HepG2 (cell line): ENCODE measurements around the gene CFAP119. TPM values are rescaled to one million over a fixed set of nuclear protein-coding genes. Genes with fewer than 3 reads are reported as not detected.

Experiments used
- ARHGAP35 ChIP-seq: sonication (generic); formaldehyde crosslinking; IDR thresholded peaks from 2 replicates; pipeline ENCODE4 v1.9.0; 2022; ENCODE audit warnings: mild to moderate bottlenecking, inconsistent platforms, moderate library complexity, missing genetic modification reagents, borderline replicate concordance
- HMG20A ChIP-seq: IDR thresholded peaks from 2 replicates; pipeline ENCODE4 v1.6.1; 2016; ENCODE audit warnings: borderline replicate concordance
- IKZF4 ChIP-seq: sonication (generic); formaldehyde crosslinking; IDR thresholded peaks from 2 replicates; pipeline ENCODE4 v1.5.1; 2020; ENCODE audit warnings: borderline replicate concordance, mild to moderate bottlenecking, low read depth, missing genetic modification reagents; ENCODE audit errors: not compliant biosample characterization
- IKZF5 ChIP-seq: IDR thresholded peaks from 2 replicates; pipeline ENCODE4 v1.6.1; 2018; ENCODE audit warnings: missing genetic modification reagents, mild to moderate bottlenecking, missing compliant biosample characterization
- KLF12 ChIP-seq: sonication (generic); formaldehyde crosslinking; IDR thresholded peaks from 2 replicates; pipeline ENCODE4 v1.4.0; 2020; ENCODE audit warnings: missing genetic modification reagents, borderline replicate concordance
- MXD3 ChIP-seq: IDR thresholded peaks from 2 replicates; pipeline ENCODE4 v1.6.1; 2016; ENCODE audit warnings: mild to moderate bottlenecking, missing biosample characterization, missing genetic modification reagents
- NFIC ChIP-seq: IDR thresholded peaks from 2 replicates; pipeline ENCODE4 v1.6.1; 2012; ENCODE audit warnings: mild to moderate bottlenecking, low read length, inconsistent platforms
- PHF20 ChIP-seq: sonication (generic); formaldehyde crosslinking; IDR thresholded peaks from 2 replicates; pipeline ENCODE4 v1.5.0; 2020; ENCODE audit warnings: mild to moderate bottlenecking, missing genetic modification reagents
- SAFB2 ChIP-seq: sonication (generic); formaldehyde crosslinking; IDR thresholded peaks from 2 replicates; pipeline ENCODE4 v1.5.1; 2020; ENCODE audit warnings: missing genetic modification reagents, low read depth, mild to moderate bottlenecking, borderline replicate concordance
- YEATS4 ChIP-seq: sonication (generic); formaldehyde crosslinking; IDR thresholded peaks from 2 replicates; pipeline ENCODE4 v1.4.0; 2020; ENCODE audit warnings: missing genetic modification reagents, borderline replicate concordance
- ZBTB25 ChIP-seq: IDR thresholded peaks from 2 replicates; pipeline ENCODE4 v1.6.1; 2018; ENCODE audit warnings: missing genetic modification reagents
- ZC3H4 ChIP-seq: sonication (generic); formaldehyde crosslinking; IDR thresholded peaks from 2 replicates; pipeline ENCODE4 v1.4.0; 2020; ENCODE audit warnings: missing genetic modification reagents, borderline replicate concordance
- ZKSCAN8 ChIP-seq: IDR thresholded peaks from 2 replicates; pipeline ENCODE4 v1.6.1; 2016; ENCODE audit warnings: borderline replicate concordance, missing genetic modification reagents, missing compliant biosample characterization
- ZNF275 ChIP-seq: sonication (generic); formaldehyde crosslinking; IDR thresholded peaks from 2 replicates; pipeline ENCODE4 v1.8.0; 2022; ENCODE audit warnings: missing genetic modification reagents, mild to moderate bottlenecking, inconsistent platforms, borderline replicate concordance
- polyA plus RNA-seq, 8 experiments: library from polyadenylated mRNA; depleted of rRNA in 3 of 8; stranded (reverse) in 7 of 8; unstranded in 1 of 8; fragments of >200 nt; fragmentation: Illumina TruSeq in 4 of 8; extraction: Trizol in 4 of 8; gene quantifications; 2 replicates each; pipeline versions ENCODE4 v1.2.1 to v1.2.3, GENCODE V29; 2011 to 2016; ENCODE audit warnings: low read depth in 4 of 8, missing spikeins in 1 of 8, mixed read lengths in 1 of 8; ENCODE audit not compliant: insufficient read depth in 1 of 8
- total RNA-seq, 5 experiments: library from RNA; depleted of rRNA; stranded (reverse); fragments of >200 nt; fragmentation: Illumina TruSeq; extraction: Trizol; gene quantifications; 2 replicates each; pipeline ENCODE4 v1.2.3, GENCODE V29; 2016; ENCODE audit warnings: low read depth in 1 of 5
- TF ChIP-seq, protein P1 (sequence below): sonication (generic); formaldehyde crosslinking; IDR thresholded peaks from 2 replicates; pipeline ENCODE4 v1.4.0; 2020; ENCODE audit warnings: low read depth, mild to moderate bottlenecking, missing genetic modification reagents
- TF ChIP-seq, protein P2 (sequence below): sonication (generic); formaldehyde crosslinking; IDR thresholded peaks from 2 replicates; pipeline ENCODE4 v1.9.0; 2021; ENCODE audit warnings: missing genetic modification reagents, mild to moderate bottlenecking, borderline replicate concordance
- TF ChIP-seq, protein P3 (sequence below): sonication (generic); formaldehyde crosslinking; conservative IDR thresholded peaks from 2 replicates; pipeline ENCODE4 v1.8.0; 2022; ENCODE audit warnings: low read depth, missing genetic modification reagents
- TF ChIP-seq, protein P4 (sequence below): sonication (generic); formaldehyde crosslinking; IDR thresholded peaks from 2 replicates; pipeline ENCODE4 v1.4.0; 2020; ENCODE audit warnings: missing genetic modification reagents

CFAP119 gene
- total and polyA plus RNA-seq, 2 of the 13 experiments (the other 11 are each of a cell fraction or from before 2014, with no cell fraction given), result 6.4 TPM

DNA sequence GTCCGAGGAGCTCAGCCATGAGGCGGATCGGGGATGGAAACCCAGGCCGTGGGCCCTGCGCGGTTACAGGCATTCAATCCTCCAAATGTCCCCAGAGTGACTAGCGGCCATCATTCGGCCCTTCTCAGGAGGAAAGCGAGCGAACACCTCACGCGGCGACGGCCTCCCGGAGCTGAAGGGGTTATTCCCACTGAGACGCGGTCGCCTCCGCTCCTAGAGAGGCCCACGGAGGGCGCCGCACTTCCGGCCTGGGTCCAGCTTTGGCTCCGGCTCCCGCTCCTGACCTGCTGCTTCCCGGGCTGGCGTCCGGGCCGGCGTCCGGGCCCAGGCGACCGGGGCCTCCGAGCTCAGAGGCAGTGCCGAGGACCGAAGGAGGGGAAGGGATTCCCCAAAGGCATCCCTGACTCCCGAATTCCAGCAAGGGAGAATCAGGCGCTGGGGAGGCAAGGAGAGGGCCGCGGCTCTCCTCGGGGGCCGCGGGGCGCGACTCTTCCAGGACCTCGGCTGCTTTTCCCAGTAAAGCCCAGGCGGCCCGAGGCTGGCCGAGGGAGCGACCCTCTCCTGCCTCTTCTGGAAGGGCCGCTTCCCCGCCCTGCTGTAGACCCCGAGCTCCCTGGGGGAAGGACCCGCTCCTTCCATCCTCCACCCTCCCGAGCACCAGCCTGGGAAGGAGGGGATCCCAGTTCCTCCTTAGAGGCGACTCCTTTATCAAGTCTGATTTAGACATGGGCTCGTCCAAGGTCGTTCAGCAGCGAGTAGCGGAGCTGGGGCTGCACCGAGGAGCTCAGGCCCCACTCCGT is 43.7 kb upstream of the CFAP119 start (continued):
- TF ChIP-seq ZNF275 (CRISPR knock-in tag) (peak; percentile 81; the same call in 1 of the 2 replicates), IKZF4 (CRISPR knock-in tag) (peak; percentile 55), ARHGAP35 (CRISPR knock-in tag) (peak; percentile 90), ZBTB25 (CRISPR knock-in tag) (peak; percentile 97), ZC3H4 (no peak; the same call in 1 of the 2 replicates), IKZF5 (peak; percentile 94), ZKSCAN8 (CRISPR knock-in tag) (peak; percentile 78), YEATS4 (CRISPR knock-in tag) (peak; percentile 96), NFIC (no peak), HMG20A (CRISPR knock-in tag) (peak; percentile 12; the same call in 1 of the 2 replicates), KLF12 (CRISPR knock-in tag) (peak; percentile 93; the same call in 1 of the 2 replicates), PHF20 (CRISPR knock-in tag) (peak; percentile 94), SAFB2 (peak; percentile 84; the same call in 1 of the 2 replicates), MXD3 (peak; percentile 95)
- TF ChIP-seq, protein P1, sequence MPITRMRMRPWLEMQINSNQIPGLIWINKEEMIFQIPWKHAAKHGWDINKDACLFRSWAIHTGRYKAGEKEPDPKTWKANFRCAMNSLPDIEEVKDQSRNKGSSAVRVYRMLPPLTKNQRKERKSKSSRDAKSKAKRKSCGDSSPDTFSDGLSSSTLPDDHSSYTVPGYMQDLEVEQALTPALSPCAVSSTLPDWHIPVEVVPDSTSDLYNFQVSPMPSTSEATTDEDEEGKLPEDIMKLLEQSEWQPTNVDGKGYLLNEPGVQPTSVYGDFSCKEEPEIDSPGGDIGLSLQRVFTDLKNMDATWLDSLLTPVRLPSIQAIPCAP (CRISPR knock-in tag), result peak; percentile 75; the same call in 1 of the 2 replicates
- TF ChIP-seq, protein P2, sequence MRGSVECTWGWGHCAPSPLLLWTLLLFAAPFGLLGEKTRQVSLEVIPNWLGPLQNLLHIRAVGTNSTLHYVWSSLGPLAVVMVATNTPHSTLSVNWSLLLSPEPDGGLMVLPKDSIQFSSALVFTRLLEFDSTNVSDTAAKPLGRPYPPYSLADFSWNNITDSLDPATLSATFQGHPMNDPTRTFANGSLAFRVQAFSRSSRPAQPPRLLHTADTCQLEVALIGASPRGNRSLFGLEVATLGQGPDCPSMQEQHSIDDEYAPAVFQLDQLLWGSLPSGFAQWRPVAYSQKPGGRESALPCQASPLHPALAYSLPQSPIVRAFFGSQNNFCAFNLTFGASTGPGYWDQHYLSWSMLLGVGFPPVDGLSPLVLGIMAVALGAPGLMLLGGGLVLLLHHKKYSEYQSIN (CRISPR knock-in tag), result no peak
- TF ChIP-seq, protein P3, sequence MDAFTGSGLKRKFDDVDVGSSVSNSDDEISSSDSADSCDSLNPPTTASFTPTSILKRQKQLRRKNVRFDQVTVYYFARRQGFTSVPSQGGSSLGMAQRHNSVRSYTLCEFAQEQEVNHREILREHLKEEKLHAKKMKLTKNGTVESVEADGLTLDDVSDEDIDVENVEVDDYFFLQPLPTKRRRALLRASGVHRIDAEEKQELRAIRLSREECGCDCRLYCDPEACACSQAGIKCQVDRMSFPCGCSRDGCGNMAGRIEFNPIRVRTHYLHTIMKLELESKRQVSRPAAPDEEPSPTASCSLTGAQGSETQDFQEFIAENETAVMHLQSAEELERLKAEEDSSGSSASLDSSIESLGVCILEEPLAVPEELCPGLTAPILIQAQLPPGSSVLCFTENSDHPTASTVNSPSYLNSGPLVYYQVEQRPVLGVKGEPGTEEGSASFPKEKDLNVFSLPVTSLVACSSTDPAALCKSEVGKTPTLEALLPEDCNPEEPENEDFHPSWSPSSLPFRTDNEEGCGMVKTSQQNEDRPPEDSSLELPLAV, result 0 out of 2 replicates have a peak, but pooled peaks have one; percentile 65
- TF ChIP-seq, protein P4, sequence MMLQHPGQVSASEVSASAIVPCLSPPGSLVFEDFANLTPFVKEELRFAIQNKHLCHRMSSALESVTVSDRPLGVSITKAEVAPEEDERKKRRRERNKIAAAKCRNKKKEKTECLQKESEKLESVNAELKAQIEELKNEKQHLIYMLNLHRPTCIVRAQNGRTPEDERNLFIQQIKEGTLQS (CRISPR knock-in tag), result peak; percentile 77
